ENCODE data around the gene SNAP29.
"Not testable (repeated sequence)": the region's sequence is repeated elsewhere in the genome, so short reads cannot be mapped to it uniquely, and the experiment has no call there.

Gene SNAP29

GRCh38 chr22:20836987-20837823, 21.6 kb upstream of the SNAP29 start:
- DNase-seq = no peak

GRCh38 chr22:20839354-20839753, 19.5 kb upstream of the SNAP29 start:
- not testable (repeated sequence) for DNase-seq

- DNase-seq = no peak
Measured at GRCh38 chr22:20839837-20840645, 18.8 kb upstream of the SNAP29 start.

GRCh38 chr22:20840646-20841371, 18.0 kb upstream of the SNAP29 start:
- DNase-seq = no peak

- DNase-seq = no peak
Measured at GRCh38 chr22:20843501-20843900, 15.3 kb upstream of the SNAP29 start.

GRCh38 chr22:20844055-20845037, 14.5 kb upstream of the SNAP29 start:
- no peak for DNase-seq

- DNase-seq = no peak
Measured at GRCh38 chr22:20847318-20847822, 11.4 kb upstream of the SNAP29 start.

GRCh38 chr22:20852076-20852475, 6.7 kb upstream of the SNAP29 start:
- no peak for DNase-seq

- DNase-seq = no peak
Measured at GRCh38 chr22:20852503-20852902, 6.3 kb upstream of the SNAP29 start.

- no peak for DNase-seq
Measured at GRCh38 chr22:20853236-20853660, 5.6 kb upstream of the SNAP29 start.

GRCh38 chr22:20857247-20857643, 1.6 kb upstream of the SNAP29 start:
- no peak for DNase-seq

GRCh38 chr22:20857838-20858614, 781 bp upstream of the SNAP29 start:
- peak; percentile 24 to 76 for DNase-seq

GRCh38 chr22:20859615-20860014, 808 bp downstream of the SNAP29 start:
- DNase-seq = no peak

- no peak for DNase-seq
Measured at GRCh38 chr22:20862540-20862939, 3.7 kb downstream of the SNAP29 start.

GRCh38 chr22:20863366-20863765, 4.6 kb downstream of the SNAP29 start:
- no peak for DNase-seq

GRCh38 chr22:20864186-20864908, 5.5 kb downstream of the SNAP29 start:
- no peak for DNase-seq

GRCh38 chr22:20865331-20865730, 6.5 kb downstream of the SNAP29 start:
- no peak for DNase-seq

- DNase-seq = no peak
Measured at GRCh38 chr22:20865875-20866445, 7.2 kb downstream of the SNAP29 start.

GRCh38 chr22:20866736-20867135, 7.9 kb downstream of the SNAP29 start:
- DNase-seq = no peak

Measured in SW 1271 (cell line).